ENCODE measurements around the gene EIF6. TPM values are rescaled to one million over a fixed set of nuclear protein-coding genes. Genes with fewer than 3 reads are reported as not detected.

EIF6 gene
- total and polyA plus RNA-seq, 2 of the 8 experiments (the other 6 are each of a cell fraction or from before 2014, with no cell fraction given) = 184 to 319 TPM

GRCh38 chr20:35326021-35326739, 41.6 kb upstream of the EIF6 start:
- Histone ChIP-seq H3K4me1 (replicated peaks in 1 of 4; ENCODE audit: control insufficient read depth in 3 of 4, insufficient read depth in 4 of 4, low read length in 3 of 4) (peaks cover 0 to 4% (median 1%) of the 10 kb centered on the region in 4 experiments; a peak in 2 of 7 replicates), H4K91ac (replicated peaks; ENCODE audit: insufficient read length, low read length) (no peak overlapping the region), H3K36me3 (ENCODE audit: control insufficient read depth in 2 of 4, insufficient read depth in 4 of 4, low read length in 3 of 4) (no peaks in the 10 kb centered on the region), H3K4me2 (ENCODE audit: insufficient read depth in 1 of 2, low read depth in 2 of 2, low read length in 2 of 2) (no peak overlapping the region), H2AK5ac (ENCODE audit: low read depth, low read length) (no peak overlapping the region), H2BK20ac (ENCODE audit: low read length) (no peak overlapping the region), H3K79me1 (ENCODE audit: low read depth, low read length) (no peaks in the 10 kb centered on the region), H3K9ac (replicated peaks in 1 of 4; ENCODE audit: extremely low read depth in 1 of 4, low read depth in 3 of 4, low read length in 3 of 4) (peak overlapping the region in 1 of 4 experiments; percentile 12; a peak in 1 of 7 replicates), H3K9me3 (ENCODE audit: insufficient read depth in 2 of 2, low read depth in 1 of 2, low read length in 1 of 2) (no peaks in the 10 kb centered on the region), H3K23me2 (ENCODE audit: low read depth, low read length) (no peaks in the 10 kb centered on the region), H4K8ac (ENCODE audit: extremely low read depth, insufficient read depth, low read length) (no peak overlapping the region), H3K18ac (ENCODE audit: extremely low read depth, low read length) (no peak overlapping the region), H3K4ac (replicated peaks; ENCODE audit: insufficient read length, low read depth, low read length) (no peak overlapping the region), H3K56ac (replicated peaks; ENCODE audit: insufficient read length, low read depth, low read length) (no peak overlapping the region), H2BK120ac (replicated peaks; ENCODE audit: low read depth, low read length) (no peak overlapping the region), H3K4me3 (ENCODE audit: extremely low read depth in 1 of 4, insufficient read depth in 2 of 4, low read depth in 3 of 4, low read length in 4 of 4) (no peak overlapping the region), H3K79me2 (ENCODE audit: control insufficient read depth in 1 of 2, insufficient read depth in 2 of 2, low read length in 2 of 2) (no peaks in the 10 kb centered on the region), H2BK12ac (ENCODE audit: low read depth, low read length) (no peak overlapping the region), H3K27me3 (replicated peaks in 1 of 4; ENCODE audit: control insufficient read depth in 3 of 4, extremely low read depth in 1 of 4, insufficient read depth in 3 of 4, low read length in 3 of 4) (no peaks in the 10 kb centered on the region), H3K23ac (ENCODE audit: insufficient read length) (no peak overlapping the region), H2AFZ (ENCODE audit: low read length) (no peak overlapping the region), H3K14ac (ENCODE audit: insufficient read length) (no peak overlapping the region), H2BK5ac (ENCODE audit: low read depth, low read length) (no peak overlapping the region), H4K20me1 (replicated peaks in 1 of 2; ENCODE audit: control insufficient read depth in 1 of 2, insufficient read depth in 2 of 2, low read length in 2 of 2) (no peaks in the 10 kb centered on the region), H4K5ac (ENCODE audit: insufficient read length, low read depth, low read length) (no peak overlapping the region), H2BK15ac (ENCODE audit: low read length) (no peak overlapping the region), H3K27ac (ENCODE audit: low read depth, low read length) (no peak overlapping the region)
- FAIRE-seq = no peak
- CTCF ChIA-PET (ENCODE audit: partially characterized antibody) = interaction anchor here (0.6 to 6.6 kb wide), 4 partner anchors 8 to 107 kb away, joined by 3 to 141 read pairs (median 4); no protein-coding TSS in a partner anchor
- POLR2A ChIA-PET (ENCODE audit: partially characterized antibody) = no interaction called here
- no peak for DNase-seq (ENCODE audit: low read depth in 1 of 2, low spot score in 2 of 2)
- no peak for TF ChIP-seq RXRA (IDR thresholded peaks at IDR 0.05; ENCODE audit: insufficient read depth, low read depth, low read length)
- no peak for TF ChIP-seq SIN3A (conservative IDR thresholded peaks at IDR 0.05 in 1 of 2, IDR thresholded peaks at IDR 0.05 in 1 of 2; ENCODE audit: low read depth in 1 of 2, low read length in 2 of 2)
- no peak for TF ChIP-seq EZH2 (IDR thresholded peaks at IDR 0.05; ENCODE audit: low read depth, low read length, severe bottlenecking)
- no peak for TF ChIP-seq JUND (IDR thresholded peaks at IDR 0.05; ENCODE audit: low read length)
- no peak for TF ChIP-seq BRCA1 (IDR thresholded peaks at IDR 0.05; ENCODE audit: low read depth, low read length)
- TF ChIP-seq NANOG (IDR thresholded peaks at IDR 0.05; ENCODE audit: insufficient read depth, low read depth, low read length, poor library complexity, severe bottlenecking) = no peak
- 93% methylated on average over 11 of the region's 11 CpGs; no CpG with 5 or more reads in 1 of the 2 experiments for WGBS, 2 experiments (ENCODE audit: extremely low coverage in 1 of 2, insufficient coverage in 1 of 2, insufficient read length in 1 of 2, insufficient replicate concordance in 2 of 2, low coverage in 1 of 2, low lambda C conversion rate in 2 of 2, missing lambda C conversion rate in 1 of 2)

Measured in H1 (cell line).